Panc1 (cell line): ENCODE measurements around the gene DTNB.

Experiments used
- POLR2AphosphoS5 ChIP-seq: IDR thresholded peaks from 2 replicates; pipeline ENCODE4 v1.6.1; 2012; ENCODE audit warnings: mild to moderate bottlenecking, low read depth, low read length, moderate library complexity
- SIN3A ChIP-seq: IDR thresholded peaks from 2 replicates; pipeline ENCODE4 v1.6.1; 2012; ENCODE audit warnings: low read depth, mild to moderate bottlenecking, low read length, moderate library complexity, borderline replicate concordance; ENCODE audit not compliant: insufficient read depth
- TF ChIP-seq, protein P1 (sequence below): fragments of 450-650 bp; IDR thresholded peaks from 2 replicates; pipeline ENCODE4 v1.5.1; 2017; ENCODE audit warnings: mild to moderate bottlenecking

DNA sequence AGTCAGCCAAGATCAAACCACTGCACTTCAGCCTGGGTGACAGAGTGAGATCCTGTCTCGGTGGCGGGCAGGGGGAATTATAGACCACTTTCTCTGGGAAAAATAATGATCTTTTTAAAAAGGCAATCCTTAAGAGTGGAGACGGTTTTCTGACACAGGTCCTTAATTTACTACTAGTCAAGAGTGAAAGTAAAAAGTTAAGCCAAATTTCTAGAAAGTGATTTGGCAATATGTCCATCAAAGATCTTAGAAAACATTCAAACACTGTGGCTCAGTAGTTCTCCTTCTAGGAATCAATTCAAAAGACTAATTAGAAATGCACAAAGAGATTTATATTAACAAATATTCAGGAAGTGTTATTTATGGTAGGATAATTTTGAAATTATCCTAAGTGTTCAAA lies 183.2 kb downstream of the DTNB start:
- TF ChIP-seq POLR2AphosphoS5 (no peak), SIN3A (no peak)
- TF ChIP-seq, protein P1, sequence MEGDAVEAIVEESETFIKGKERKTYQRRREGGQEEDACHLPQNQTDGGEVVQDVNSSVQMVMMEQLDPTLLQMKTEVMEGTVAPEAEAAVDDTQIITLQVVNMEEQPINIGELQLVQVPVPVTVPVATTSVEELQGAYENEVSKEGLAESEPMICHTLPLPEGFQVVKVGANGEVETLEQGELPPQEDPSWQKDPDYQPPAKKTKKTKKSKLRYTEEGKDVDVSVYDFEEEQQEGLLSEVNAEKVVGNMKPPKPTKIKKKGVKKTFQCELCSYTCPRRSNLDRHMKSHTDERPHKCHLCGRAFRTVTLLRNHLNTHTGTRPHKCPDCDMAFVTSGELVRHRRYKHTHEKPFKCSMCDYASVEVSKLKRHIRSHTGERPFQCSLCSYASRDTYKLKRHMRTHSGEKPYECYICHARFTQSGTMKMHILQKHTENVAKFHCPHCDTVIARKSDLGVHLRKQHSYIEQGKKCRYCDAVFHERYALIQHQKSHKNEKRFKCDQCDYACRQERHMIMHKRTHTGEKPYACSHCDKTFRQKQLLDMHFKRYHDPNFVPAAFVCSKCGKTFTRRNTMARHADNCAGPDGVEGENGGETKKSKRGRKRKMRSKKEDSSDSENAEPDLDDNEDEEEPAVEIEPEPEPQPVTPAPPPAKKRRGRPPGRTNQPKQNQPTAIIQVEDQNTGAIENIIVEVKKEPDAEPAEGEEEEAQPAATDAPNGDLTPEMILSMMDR, result no peak
